NOMO-1 (cell line): ENCODE data around the gene BTRC.

Source experiments
- DNase-seq, 2 experiments: peaks; one replicate each; lab custom pipeline; 2025; ENCODE audit not compliant: unreplicated experiment in 2 of 2; lab: John Stamatoyannopoulos, UW

The BTRC gene

DNA sequence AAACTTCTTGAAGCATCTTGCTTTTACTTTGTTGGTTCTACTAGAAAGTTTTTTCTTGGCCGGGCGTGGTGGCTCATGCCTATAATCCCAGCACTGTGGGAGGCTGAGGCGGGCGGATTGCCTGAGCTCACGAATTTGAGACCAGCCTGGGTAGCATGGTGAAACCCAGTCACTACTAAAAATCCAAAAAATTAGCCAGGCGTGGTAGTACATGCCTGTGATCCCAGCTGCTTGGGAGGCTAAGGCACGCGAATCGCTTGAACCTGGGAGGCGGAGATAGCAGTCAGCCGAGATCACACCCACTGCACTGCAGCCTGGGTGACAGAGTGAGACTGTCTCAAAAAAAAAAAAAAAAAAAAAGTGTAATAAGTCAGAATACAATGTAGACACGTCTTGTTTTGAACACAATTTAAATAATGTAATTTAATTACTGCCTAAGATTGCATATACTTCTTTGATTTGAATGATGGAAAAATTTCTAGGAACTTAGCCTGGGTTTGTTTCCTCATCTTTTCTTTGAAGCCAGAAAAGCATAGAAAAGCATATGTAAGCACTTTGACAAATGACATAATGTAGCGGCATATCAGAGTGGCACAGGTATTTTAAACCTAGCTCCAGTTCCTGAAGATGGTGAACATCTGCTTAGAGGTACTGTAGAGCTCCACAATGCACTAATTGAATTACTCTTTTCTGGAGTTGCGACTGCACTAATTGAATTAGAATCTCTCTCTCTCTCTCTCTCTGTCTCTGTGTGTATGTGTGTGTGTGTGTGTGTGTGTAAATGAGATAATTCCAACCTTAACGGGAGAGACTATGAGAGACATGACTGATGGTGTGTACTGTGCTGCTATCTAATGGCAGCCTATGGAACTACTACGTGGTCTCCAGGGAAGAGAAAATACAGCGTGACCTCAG, 87.8 kb downstream of the BTRC start:
- peak in 1 of 2 experiments; percentile 47 for DNase-seq

DNA sequence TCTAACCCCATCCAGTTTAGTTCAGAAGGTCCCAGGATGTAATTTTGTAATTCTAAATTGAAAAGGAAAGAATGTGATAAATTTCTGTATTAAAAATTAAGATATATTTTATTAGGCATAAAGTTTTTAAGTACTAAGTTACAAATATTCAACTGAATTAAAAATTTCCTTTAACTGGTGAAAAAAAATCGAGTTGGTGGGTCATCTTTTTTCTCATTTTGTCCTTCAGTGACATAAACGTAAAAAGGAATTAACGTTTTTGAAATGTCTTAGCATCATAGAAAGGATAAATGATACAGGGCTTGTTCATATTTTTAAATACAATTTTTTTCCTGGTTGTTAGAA, 88.5 kb downstream of the BTRC start:
- no peak for DNase-seq

DNA sequence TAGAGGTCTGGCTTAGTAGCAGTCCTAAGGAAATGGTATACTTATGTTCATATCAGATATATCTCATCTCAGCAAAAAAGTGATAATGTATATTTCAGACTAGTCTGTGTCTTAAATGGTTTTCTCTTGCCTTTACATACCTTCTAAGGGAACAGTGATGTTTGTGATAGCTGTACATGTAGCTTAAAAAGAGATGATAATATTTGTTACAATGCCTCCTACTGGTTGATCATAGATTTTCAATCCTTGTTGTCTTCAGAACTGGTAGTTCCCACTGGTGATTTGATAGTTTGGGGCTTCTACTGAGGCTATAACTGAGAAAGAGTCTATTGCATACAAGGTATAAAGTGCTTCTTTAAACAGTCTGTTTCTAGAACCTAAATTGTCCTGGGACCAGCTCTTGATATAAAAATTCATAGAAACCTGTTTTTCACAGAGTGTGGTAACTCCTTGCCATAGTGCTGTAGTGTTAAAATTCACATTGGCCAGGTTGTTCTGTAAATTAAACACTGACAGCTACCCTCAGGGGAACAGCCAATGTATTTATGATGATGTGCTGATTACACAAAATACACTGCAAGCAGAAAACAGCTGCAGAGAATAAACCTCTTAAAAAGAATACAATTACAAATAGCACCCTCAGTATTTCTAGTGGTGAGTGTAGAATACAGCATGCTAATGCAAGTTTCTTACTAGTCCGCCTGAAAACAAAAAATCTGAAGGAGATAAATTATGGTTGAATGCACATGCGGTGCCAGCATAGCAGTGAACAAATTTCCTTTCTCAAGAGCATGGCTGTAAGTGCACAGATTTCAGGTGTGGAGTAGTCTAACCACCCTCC, 90.3 kb downstream of the BTRC start:
- DNase-seq = peak in 1 of 2 experiments; percentile 6

DNA sequence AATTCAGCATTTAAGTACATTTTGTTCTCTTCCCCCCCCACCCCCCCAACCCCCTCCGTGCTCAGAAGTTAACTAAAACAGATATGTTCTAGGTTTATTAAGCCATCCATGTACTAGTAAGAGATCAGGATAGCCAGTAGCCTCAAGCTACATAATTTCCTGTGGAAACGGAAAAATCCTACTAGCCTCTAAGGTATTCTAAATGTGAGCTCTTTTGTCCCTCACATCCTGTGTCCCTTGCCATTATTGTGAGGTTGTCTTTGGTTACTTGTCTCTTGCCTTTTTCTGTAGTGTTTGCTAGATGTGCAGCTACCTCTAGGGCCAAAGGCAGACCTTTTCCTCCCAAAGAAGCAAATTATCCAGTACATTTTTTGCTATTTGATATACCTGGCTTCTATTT, 92.1 kb downstream of the BTRC start:
- DNase-seq = no peak

DNA sequence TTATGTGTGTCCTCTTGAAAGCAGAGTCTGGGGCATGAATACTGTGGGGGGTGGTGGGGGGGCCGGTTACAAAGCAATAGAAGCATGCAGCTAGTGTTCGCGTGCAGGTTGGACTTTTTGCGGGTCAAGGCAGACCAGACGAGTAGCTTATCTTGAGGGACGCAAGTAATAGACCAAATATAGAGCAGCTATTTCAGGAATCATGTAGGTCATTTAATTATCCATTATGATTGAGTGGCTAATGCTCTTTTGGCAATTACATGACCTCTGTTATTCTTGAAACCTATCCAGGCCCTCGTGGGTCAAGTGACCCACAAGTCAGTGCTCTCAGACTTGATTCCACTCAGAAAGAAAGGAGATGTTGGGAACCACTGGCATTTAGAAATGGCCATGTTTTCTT, 93.0 kb downstream of the BTRC start:
- DNase-seq = no peak

DNA sequence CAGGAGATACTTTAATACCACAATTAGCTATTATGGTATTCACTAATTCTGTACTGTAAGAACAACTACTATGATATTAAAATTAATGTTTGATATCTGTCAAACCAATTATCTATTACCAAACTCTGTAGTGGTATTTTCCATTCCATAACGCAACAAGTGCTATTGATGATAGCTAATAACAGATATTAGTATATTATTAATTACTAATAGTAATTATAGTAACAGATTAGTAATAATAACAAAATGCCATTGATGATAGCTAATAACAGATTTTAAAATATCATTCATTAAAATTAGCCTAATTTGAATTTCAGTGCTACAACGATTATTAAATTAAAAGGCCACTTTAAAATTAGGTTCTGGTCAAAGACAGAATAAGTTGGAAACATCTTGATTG, 93.5 kb downstream of the BTRC start:
- DNase-seq = no peak

DNA sequence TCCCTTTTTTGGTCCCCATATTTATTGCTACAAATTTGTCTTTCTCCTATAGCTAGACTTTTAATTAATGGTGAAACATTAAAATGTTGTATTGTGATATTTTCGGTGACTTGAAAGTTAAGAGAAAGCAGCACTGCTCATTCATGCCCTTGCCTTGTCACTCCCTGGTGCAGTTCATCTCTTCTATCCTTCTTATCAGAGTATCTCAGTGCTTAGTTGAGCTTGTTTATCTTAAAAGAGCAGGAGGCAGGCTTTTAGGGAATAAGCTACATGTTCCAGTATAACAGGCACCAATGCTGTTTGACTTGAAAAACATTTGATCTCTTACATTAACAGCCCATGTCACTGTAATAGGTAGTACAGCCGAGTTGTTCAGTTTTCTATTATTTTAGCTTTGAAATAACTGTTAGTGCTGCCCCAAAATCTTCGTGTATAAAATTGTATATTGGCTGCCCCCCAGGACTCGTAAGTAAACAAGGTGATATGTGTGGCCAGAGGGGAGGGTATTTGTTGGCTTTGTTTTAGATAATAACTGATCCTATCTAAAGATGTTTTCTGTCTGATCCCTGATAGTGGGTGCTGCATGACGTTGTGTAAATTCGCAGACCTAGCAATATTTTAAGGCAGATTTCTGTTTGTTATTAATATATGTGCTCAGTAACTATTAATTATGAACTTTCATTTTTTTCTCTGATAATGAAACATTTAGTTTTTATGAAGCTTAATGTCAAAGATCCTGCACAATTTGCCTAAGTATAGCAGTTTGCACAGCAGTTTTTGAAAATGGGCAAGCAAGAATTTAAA, 96.5 kb downstream of the BTRC start:
- DNase-seq = no peak

DNA sequence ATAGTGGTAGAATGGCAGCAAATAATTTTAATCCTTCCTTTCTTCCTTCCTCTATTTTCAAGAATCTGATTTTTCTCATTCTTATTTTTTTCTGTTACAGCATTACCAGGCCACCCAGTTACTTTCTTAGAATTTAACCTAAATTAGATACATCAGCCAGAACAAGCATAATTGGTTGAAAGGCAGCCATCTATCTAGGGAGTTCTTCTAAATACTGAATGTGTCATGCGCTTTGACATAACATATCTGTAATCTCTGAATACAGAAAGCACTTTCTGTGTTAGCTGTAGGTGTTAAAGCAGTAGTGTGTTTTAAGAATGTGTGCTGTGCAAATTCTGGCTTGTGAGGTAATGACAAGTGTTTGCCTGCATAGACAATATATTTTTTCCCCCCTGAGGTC, 97.3 kb downstream of the BTRC start:
- DNase-seq = peak in 1 of 2 experiments; percentile 51

DNA sequence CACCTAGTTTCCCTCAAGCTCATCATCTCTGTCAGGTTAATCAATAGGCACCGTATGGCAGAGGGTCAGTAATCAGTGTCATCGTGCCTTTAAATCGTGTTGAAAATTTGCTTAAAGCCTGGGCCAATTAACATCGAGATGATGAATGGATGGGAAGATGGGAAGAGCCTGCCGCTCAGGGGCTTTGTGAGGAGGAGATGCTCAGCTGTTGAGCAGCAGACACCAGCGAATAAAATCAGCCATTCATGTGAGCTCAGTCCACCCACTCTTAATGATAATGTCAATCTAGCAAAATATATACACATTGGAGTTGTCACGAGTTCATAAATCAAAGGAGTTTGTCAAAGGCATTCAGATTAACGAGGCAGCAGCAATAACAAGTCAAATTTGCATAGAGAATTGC, 97.7 kb downstream of the BTRC start:
- no peak for DNase-seq

DNA sequence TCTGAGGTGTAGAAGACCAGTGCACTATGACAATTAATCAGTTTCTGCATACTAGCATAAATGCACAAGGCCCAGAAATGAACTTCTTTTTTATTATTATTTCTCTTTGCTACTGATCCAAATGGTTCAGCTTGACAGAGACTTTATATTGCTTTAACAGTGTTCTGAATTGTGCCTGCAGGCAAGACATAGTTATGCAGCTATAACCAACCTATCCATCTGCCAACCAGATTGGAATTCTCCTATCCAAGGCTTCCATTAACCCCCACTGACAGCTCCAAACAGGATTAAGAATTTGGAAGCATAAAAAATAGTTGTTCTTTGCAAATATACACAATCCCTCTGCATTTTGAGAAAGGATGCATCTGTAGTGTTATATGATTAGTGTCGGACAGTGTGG, 98.2 kb downstream of the BTRC start:
- no peak for DNase-seq

DNA sequence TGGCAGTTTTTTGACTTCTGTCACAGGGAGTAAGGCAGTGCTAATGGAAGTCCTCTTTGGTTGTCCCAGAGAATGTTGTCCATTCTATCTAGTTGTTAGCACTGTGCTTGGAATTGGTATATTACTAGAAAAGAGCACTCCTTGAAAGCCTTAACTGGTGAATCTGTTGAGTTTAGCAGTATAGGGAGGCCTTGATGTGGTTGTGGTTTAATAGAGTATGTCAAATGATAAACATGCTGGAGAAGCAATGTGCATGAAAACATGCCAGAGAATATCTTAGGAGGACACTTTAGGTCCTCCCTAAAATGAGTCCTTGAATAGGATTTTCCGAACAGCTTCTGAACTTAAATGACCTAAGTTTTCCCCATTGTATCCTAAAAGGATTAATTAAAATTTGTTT, 98.6 kb downstream of the BTRC start:
- no peak for DNase-seq

DNA sequence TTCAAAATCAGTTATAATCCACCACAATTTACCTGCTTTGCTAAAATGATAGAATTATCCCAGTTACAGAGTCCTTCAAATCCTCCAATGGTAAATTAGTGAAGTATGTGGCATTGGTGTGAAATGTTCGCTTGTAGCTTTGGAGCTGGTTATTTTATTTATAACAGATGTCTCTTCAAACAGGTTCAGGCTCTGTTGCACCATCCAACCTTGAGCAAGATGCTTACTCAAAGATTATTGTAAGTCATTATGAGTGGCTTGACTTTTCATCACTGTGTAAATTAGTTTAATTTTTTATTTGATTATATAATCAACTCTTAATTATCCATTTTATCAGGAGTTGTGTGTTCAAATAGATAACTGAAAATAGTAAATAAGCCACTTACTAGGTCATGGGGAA, 99.4 kb downstream of the BTRC start:
- no peak for DNase-seq

DNA sequence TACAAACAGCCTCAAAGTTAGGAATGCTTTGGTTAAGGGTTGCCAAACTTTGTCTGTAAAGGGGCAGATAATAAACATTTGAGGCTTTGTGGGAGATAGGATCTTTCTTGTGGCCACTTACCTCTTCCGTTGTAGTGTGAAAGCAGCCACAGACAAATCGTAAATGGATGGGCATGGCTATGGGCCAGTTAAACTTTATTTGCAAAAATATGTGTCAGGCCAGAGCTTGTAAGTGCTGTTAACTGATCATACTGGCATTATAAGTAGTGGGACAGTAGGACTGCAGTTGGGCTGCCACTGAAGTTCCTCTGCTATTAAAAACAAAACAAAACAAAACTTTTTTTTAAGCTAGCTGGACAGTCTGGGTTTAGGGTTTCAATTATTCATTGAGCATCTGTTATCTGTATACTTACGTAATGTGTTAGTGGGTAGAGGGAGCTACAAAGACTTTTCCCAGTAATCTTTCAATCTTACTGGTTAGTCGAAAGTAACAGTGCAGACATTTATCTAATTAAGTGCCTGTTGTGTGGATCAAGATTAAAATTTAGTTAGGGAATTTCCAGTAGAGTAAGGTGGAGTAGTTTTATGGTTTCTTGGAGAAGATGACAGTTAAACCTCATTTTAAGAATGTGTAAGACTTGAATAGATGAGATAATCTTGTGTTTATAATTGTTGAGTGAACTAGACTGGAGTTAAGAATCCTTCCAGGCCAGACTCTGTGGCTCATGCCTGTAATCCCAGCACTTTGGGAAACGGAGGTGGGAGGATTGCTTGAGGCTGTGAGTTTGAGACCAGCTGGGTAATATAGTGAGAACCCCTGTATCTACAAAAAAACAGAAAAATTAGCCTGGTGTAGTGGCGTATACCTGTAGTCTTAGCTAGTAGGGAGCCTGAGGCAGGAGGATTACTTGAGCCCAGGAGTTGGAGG, 100.1 kb downstream of the BTRC start:
- DNase-seq = no peak

DNA sequence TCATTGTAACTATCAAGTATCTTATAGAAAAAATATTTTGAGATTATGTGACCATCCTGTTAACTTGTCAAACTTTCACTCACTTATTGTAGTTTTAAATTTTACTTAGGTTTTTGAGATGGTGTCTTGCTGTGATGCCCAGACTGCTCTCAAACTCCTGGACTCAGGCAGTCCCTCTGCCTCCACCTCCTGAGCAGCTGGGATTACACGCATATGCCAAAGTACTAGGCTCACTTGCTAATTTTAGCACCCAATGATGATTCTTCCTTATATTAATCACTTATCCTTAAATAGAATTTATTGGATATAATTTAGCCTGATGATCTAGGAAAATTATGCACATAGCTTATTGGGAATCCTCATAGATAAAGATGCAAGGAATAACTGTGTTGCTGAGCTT, 104.9 kb downstream of the BTRC start:
- DNase-seq = no peak

DNA sequence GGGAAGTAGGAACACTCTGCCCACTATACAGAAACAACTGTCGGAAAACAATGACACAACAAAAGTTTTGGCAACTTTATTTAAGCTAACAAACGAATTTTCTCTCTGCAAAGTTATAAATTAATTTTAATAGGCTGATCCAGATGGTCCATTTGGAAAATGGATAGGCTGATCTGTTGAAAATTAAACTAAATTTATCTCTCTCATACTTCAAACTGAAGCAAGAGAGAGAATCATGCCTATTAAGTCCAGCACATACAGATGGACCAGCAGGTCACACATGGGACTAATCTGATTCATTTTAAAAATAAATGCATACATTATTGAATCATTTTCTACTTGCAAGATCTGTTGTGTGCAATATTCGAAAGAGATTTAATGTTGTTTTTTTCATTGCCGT, 110.1 kb downstream of the BTRC start:
- DNase-seq = no peak

DNA sequence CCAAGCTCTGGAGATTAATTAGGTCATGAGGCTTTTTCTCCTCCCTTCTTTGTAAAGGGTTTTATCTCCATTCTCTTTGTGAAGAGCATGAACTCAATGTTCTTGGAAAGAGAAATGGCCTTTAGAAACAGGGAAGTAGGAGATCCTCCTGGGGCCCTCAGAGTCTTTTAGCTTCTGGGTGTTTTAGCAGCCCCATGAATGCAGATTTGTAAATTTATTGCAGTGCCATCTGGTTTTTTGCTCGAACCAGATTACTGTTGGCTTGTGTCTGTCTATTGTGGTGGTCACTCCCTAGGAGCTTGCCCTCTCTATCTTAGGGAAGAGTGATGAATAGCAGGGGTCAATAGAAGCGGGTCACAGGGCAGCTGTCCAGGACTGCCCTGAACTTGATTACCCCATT, 110.6 kb downstream of the BTRC start:
- peak; percentile 28 to 32 for DNase-seq

DNA sequence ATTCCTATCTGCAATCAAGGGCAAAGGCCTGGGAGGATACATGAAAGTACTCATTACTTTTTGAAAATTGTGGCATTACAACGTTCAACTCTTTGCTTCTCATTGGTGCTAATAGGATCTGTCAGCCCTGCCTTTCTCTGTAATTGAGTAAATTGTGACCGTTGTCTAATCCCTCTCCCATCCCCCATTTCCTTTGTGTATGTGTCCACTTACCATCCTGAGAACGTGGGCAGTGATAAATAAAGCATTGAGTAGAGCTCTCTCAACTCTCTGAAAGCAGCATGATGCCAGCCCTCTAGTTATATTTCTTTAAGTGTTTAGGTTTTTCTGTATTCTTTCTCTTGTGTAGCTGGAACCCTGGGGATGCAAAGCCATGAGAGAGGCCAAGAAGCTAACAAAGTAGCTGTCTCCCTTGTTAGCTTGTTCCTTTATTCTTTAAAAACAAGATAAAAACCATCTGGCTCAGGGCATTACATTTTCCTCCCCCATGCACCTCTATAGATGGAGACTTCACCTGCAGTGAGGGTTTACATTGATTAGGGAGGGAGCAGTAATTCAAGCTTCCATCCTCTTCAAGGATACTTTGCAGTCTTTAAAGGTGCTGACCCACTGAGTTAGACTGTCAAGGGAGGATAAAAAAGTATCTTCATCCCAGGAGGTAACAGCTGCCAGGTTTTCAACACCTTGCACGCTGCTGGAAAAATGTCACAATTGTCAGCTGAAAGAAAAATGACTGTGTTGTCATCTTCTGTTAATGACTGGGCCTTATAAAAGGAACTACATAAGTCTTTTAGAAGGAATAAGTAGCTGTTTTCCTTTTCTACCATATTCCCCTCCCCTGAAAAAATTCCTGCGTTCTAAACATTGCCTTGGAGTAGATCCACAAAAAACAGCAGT, 112.3 kb downstream of the BTRC start:
- DNase-seq = no peak

DNA sequence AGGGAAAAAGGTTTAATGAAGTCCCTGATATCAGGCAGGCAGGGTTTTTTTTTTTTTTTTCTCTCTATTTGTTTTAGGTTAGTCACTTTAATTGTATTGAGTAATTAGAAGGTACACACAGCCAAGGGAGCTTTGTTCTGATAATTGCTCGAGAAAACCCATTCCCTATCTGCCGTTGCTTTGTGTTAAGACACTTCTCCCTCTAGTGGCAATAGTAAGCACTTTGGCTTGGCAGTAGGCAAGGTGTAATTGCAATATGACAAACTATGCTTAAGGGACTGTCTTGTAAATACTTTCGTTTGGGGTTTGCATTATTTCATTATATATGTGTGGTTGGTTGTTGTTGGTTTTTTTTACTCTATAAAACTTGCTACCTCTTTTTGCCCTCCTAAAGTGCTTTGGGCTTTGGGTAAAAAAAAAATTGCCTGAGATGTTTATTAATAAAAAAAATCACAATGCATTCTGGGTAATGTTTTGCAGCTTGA, 113.4 kb downstream of the BTRC start:
- DNase-seq = peak; percentile 39 to 89

DNA sequence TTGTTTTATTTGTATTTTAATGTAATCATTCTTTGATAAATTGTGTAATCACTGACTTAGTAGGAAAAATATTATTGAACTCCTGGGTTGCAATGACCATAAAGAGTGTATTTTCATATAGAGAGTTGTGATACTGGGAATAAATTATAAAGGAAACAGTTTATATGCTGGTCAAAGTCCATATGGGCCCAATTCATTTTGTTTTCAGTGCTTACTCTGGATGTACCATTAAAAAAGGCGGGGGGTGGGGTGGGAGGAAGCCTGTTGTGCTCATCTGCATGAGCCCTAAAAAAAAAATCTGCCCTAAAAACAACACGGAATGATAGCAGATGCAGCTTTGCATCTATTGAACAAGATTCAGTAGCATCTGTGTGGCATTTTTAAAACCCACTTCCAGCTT, 114.2 kb downstream of the BTRC start:
- DNase-seq = no peak
